K562 (cell line): ENCODE results near the gene RINT1. TPM values are rescaled to one million over a fixed set of nuclear protein-coding genes. Genes with fewer than 3 reads are reported as not detected.

Experiments used
- ATAC-seq: fragments of 200-7000 bp; cut with Tn5 transposase; 3 replicates; pipeline ENCODE4 v1.9.1; 2020; ENCODE audit warnings: moderate library complexity
- BruUV-seq: library from RNA; stranded (reverse); fragments of 400-500 nt; replicated peaks from 2 replicates; lab custom pipeline; 2021; lab: Mats Ljungman, UMichigan
- CTCF ChIA-PET: fragments of 300-600 bp; formaldehyde crosslinking; extraction: SDS; loops from one replicate; lab custom pipeline; 2021; ENCODE audit warnings: low intra/inter-chr PET ratio; lab: Yijun Ruan, JAX
- POLR2A ChIA-PET: fragments of 300-600, 350-650 bp; sonication (Branson Sonifier 250); formaldehyde crosslinking; extraction: SDS; loops from one replicate; lab custom pipeline; 2021; ENCODE audit warnings: antibody characterized with exemption, inconsistent platforms; lab: Yijun Ruan, JAX
- DNase-seq, 4 experiments: peaks; one replicate each; pipeline versions ENCODE4 v3.0.0 to v3.0.0-alpha.2; 2011 to 2018; ENCODE audit warnings: low spot score in 3 of 4, mixed read lengths in 3 of 4; ENCODE audit errors: extremely low read depth in 1 of 4
- FAIRE-seq: peaks from 2 replicates; lab custom pipeline; 2011; peaks lifted over from hg19 to GRCh38; lab: Jason Lieb, UNC
- H2AFZ ChIP-seq: 2 replicates; pipeline ENCODE4 v1.6.0; 2011; ENCODE audit warnings: low read depth, low read length, control low read depth, inconsistent platforms
- H3K27ac ChIP-seq: fragments of 200-600 bp; 3 replicates; pipeline ENCODE4 v1.8.0; 2011; ENCODE audit warnings: low read depth, mild to moderate bottlenecking, control low read depth, inconsistent platforms, low read length, moderate library complexity, mixed read lengths; ENCODE audit errors: extremely low read depth
- H3K27me3 ChIP-seq, 2 experiments: fragments of 300-600 bp in 1 of 2; 2 replicates in 1 of 2; 3 replicates in 1 of 2; pipeline versions ENCODE4 v1.6.0 to v1.8.0; 2011; ENCODE audit warnings: inconsistent platforms in 2 of 2, low read length in 2 of 2, mild to moderate bottlenecking in 1 of 2, mixed read lengths in 1 of 2, moderate library complexity in 1 of 2; ENCODE audit not compliant: control insufficient read depth in 2 of 2, insufficient read depth in 2 of 2
- H3K36me3 ChIP-seq: fragments of 300-600 bp; 3 replicates; pipeline ENCODE4 v1.8.0; 2011; ENCODE audit warnings: mild to moderate bottlenecking, low read length, inconsistent platforms; ENCODE audit not compliant: control insufficient read depth, insufficient read depth
- H3K4me1 ChIP-seq, 2 experiments: fragments of 200-600 bp in 1 of 2; replicated peaks in 1 of 2; 2 replicates in 1 of 2; 3 replicates in 1 of 2; pipeline versions ENCODE4 v1.5.1 to v1.8.0; 2011; ENCODE audit warnings: inconsistent platforms in 2 of 2, low read length in 2 of 2, mild to moderate bottlenecking in 1 of 2, mixed read lengths in 1 of 2, moderate library complexity in 1 of 2; ENCODE audit not compliant: control insufficient read depth in 2 of 2, insufficient read depth in 2 of 2
- H3K4me2 ChIP-seq: 2 replicates; pipeline ENCODE4 v1.6.1; 2011; ENCODE audit warnings: low read length, control low read depth, inconsistent platforms, mixed read lengths; ENCODE audit not compliant: insufficient read depth
- H3K4me3 ChIP-seq: fragments of 200-600 bp; sonication (generic), shearing (Covaris generic); 2 replicates; pipeline ENCODE4 v1.5.1; 2016; ENCODE audit warnings: control low read depth, inconsistent platforms
- H3K79me2 ChIP-seq: fragments of 200-600 bp; 3 replicates; pipeline ENCODE4 v1.8.0; 2011; ENCODE audit warnings: low read length, inconsistent platforms; ENCODE audit not compliant: control insufficient read depth, insufficient read depth
- H3K9ac ChIP-seq, 2 experiments: 2 replicates each; pipeline versions ENCODE4 v1.6.0 to v1.6.1; 2011; ENCODE audit warnings: low read depth in 2 of 2, low read length in 2 of 2, control low read depth in 1 of 2, inconsistent platforms in 1 of 2, mild to moderate bottlenecking in 1 of 2, mixed read lengths in 1 of 2; ENCODE audit not compliant: insufficient read depth in 1 of 2
- H3K9me1 ChIP-seq: one replicate; pipeline ENCODE4 v1.6.0; 2011; ENCODE audit warnings: inconsistent platforms, mild to moderate bottlenecking, low read length, moderate library complexity; ENCODE audit not compliant: control insufficient read depth, insufficient read depth
- H3K9me3 ChIP-seq: replicated peaks from 2 replicates; pipeline ENCODE4 v1.5.1; 2011; ENCODE audit warnings: low read depth, low read length, inconsistent platforms; ENCODE audit not compliant: control insufficient read depth, insufficient read depth
- H4K20me1 ChIP-seq: replicated peaks from 2 replicates; pipeline ENCODE4 v1.6.1; 2011; ENCODE audit warnings: low read length, inconsistent platforms, mixed read lengths; ENCODE audit not compliant: control insufficient read depth, insufficient read depth
- BDP1 ChIP-seq: IDR thresholded peaks from 3 replicates; pipeline ENCODE4 v1.6.1; 2011; ENCODE audit not compliant: insufficient read length, insufficient read depth
- ESRRB ChIP-seq: fragments of 250-450 bp; sonication (Bioruptor Pico); IDR thresholded peaks from 2 replicates; pipeline ENCODE4 v1.5.0; 2020; ENCODE audit warnings: mild to moderate bottlenecking, moderate library complexity, borderline replicate concordance
- FOXA1 ChIP-seq: fragments of 450-650 bp; IDR thresholded peaks from 2 replicates; pipeline ENCODE4 v1.6.1; 2016; ENCODE audit warnings: mild to moderate bottlenecking, borderline replicate concordance
- MXI1 ChIP-seq: IDR thresholded peaks from 2 replicates; pipeline ENCODE4 v1.6.1; 2011; ENCODE audit warnings: low read depth, mild to moderate bottlenecking, improper control_type of control experiment, low read length
- NBN ChIP-seq: fragments of 450-650 bp; IDR thresholded peaks from 2 replicates; pipeline ENCODE4 v1.6.1; 2016; ENCODE audit warnings: low read depth, mild to moderate bottlenecking
- NFYB ChIP-seq: IDR thresholded peaks from 2 replicates; pipeline ENCODE4 v1.6.1; 2011; ENCODE audit warnings: mild to moderate bottlenecking, moderate library complexity; ENCODE audit not compliant: insufficient read length; ENCODE audit errors: extremely low read depth
- NR3C1 ChIP-seq: sonication (generic); formaldehyde crosslinking; IDR thresholded peaks from 2 replicates; pipeline ENCODE4 v1.8.1; 2022; ENCODE audit warnings: missing genetic modification reagents
- RREB1 ChIP-seq: fragments of 250-450 bp; sonication (Bioruptor Pico); IDR thresholded peaks from 2 replicates; pipeline ENCODE4 v1.4.0; 2020
- SMARCE1 ChIP-seq: fragments of 450-650 bp; IDR thresholded peaks from 2 replicates; pipeline ENCODE4 v1.7.1; 2016; ENCODE audit warnings: mild to moderate bottlenecking
- SRSF9 ChIP-seq: fragments of 200-400 bp; formaldehyde crosslinking; IDR thresholded peaks from 2 replicates; pipeline ENCODE4 v1.6.1; 2017; ENCODE audit warnings: low read depth, low read length, borderline replicate concordance
- TEAD4 ChIP-seq, 2 experiments: sonication (generic) in 1 of 2; formaldehyde crosslinking in 1 of 2; IDR thresholded peaks; 2 replicates each; pipeline versions ENCODE4 v1.6.1 to v1.8.0; 2012 to 2022; ENCODE audit warnings: borderline replicate concordance in 1 of 2, inconsistent platforms in 1 of 2, low read length in 1 of 2, mild to moderate bottlenecking in 1 of 2, missing genetic modification reagents in 1 of 2
- USF1 ChIP-seq: sonication (generic); formaldehyde crosslinking; IDR thresholded peaks from 2 replicates; pipeline ENCODE4 v1.9.0; 2022; ENCODE audit warnings: mild to moderate bottlenecking, missing genetic modification reagents
- WGBS: fragments of 100-300 bp; shearing (Covaris generic); methylation state at CpG from one replicate; pipeline ENCODE4 v1.1.6; 2016; ENCODE audit warnings: low coverage, mixed read lengths; ENCODE audit not compliant: insufficient coverage; ENCODE audit errors: missing lambda C conversion rate; 5-methylcytosine and 5-hydroxymethylcytosine counted together
- in situ Hi-C: fragments of 300-500 bp; cut with MboI; formaldehyde crosslinking; loops from 4 replicates; pipeline ENCODE4 v1.15.0; 2018; ENCODE audit warnings: inconsistent platforms, mixed read lengths
- intact Hi-C: fragments of 100-400 bp; cut with micrococcal nuclease; formaldehyde crosslinking; loops from 2 replicates; pipeline ENCODE4 v1.14.2; 2022
- polyA plus RNA-seq, 8 experiments: library from polyadenylated mRNA; depleted of rRNA in 4 of 8; stranded (reverse) in 5 of 8; unstranded in 3 of 8; fragments of >200 nt; fragmentation: Nextera tagmentation in 2 of 8; fragmentation: Illumina TruSeq in 1 of 8; extraction: Ambion mirVana in 2 of 8; extraction: Trizol in 1 of 8; gene quantifications; 2 replicates each; pipeline versions ENCODE4 v1.2.1 to v1.2.3, GENCODE V29; 2011 to 2014; ENCODE audit warnings: inconsistent platforms in 1 of 8, missing spikeins in 1 of 8
- total RNA-seq, 7 experiments: library from RNA; depleted of rRNA in 6 of 7; stranded (reverse); fragments of >200 nt in 6 of 7; fragmentation: Illumina TruSeq in 2 of 7; extraction: Trizol in 2 of 7; gene quantifications; 2 replicates each; pipeline versions ENCODE4 v1.2.1 to v1.2.3, GENCODE V29; 2011 to 2021; ENCODE audit warnings: low replicate concordance in 1 of 7

The RINT1 gene
- total and polyA plus RNA-seq, 9 of the 15 experiments (the other 6 are each of a cell fraction or from before 2014, with no cell fraction given) = 21.3 to 74.3 (median 27.4) TPM

GRCh38 chr7:105521027-105521716 is 10.8 kb upstream of the RINT1 start (continued):
- TF ChIP-seq ESRRB (CRISPR knock-in tag) (no peak), TEAD4 (IDR thresholded peaks at IDR 0.05; ENCODE audit: low read length) (no peak; the same call in 1 of the 2 replicates), TEAD4 (CRISPR knock-in tag; IDR thresholded peaks at IDR 0.05; ENCODE audit: borderline replicate concordance) (peak; percentile 92; the same call in 1 of the 2 replicates), NR3C1 (CRISPR knock-in tag) (peak; percentile 92; the same call in 1 of the 2 replicates), MXI1 (peak; percentile 56; the same call in 1 of the 2 replicates), USF1 (peak; percentile 82)

- Histone ChIP-seq H3K9me3 (no peaks in the 10 kb centered on the region), H2AFZ (peak within 1 kb of the TSS; percentile 97), H3K36me3 (peaks cover 30% of the 10 kb centered on the region), H3K4me1 (peaks cover 17 to 29% of the 10 kb centered on the region in 2 experiments; a peak in 3 of 5 replicates), H4K20me1 (no peaks in the 10 kb centered on the region), H3K4me3 (peak within 1 kb of the TSS; percentile 98), H3K9ac (peak within 1 kb of the TSS; percentile 91 to 100), H3K27ac (peak within 1 kb of the TSS; percentile 86), H3K27me3 (no peaks in the 10 kb centered on the region), H3K9me1 (no peaks in the 10 kb centered on the region), H3K4me2 (peak within 1 kb of the TSS; percentile 98), H3K79me2 (peaks cover 50% of the 10 kb centered on the region)
- CTCF ChIA-PET = no interaction called here
- FAIRE-seq = peak; percentile 85
- BruUV-seq = no TSS peak
- POLR2A ChIA-PET = interaction anchor here (0.6 to 1.1 kb wide), 3 partner anchors 8 to 357 kb away, joined by 4 to 7 read pairs (median 5); partner anchors contain the start of gene RINT1
- ATAC-seq = peak; percentile 95
- DNase-seq = peak; percentile 98 to 99 (median 98)
- in situ Hi-C loops = no loop called here
- WGBS = 1% methylated on average over 57 of the region's 96 CpGs
- intact Hi-C loops = loop anchor here (10.0 kb wide), 1 partner anchor 507 kb away; the partner anchor contains the start of gene KMT2E
- TF ChIP-seq FOXA1 (no peak), SRSF9 (no peak), RREB1 (CRISPR knock-in tag) (peak; percentile 60; the same call in 1 of the 2 replicates), BDP1 (no peak), NBN (no peak), NFYB (no peak), SMARCE1 (no peak)
These were observed 10.1 kb upstream of the RINT1 start, which contains the start of gene PUS7 for GRCh38 chr7:105521717-105522463. Gene PUS7, minus strand, starts transcription at chr7:105522271. Its CDS starts 13,759 bp downstream, at chr7:105508512.
